ENCODE measurements around the gene ZP1. TPM values are rescaled to one million over a fixed set of nuclear protein-coding genes. Genes with fewer than 3 reads are reported as not detected.

The ZP1 gene
- total RNA-seq, 1 donor from 2014 or later = not detected

- no peaks in the 10 kb centered on the region for H3K27me3 ChIP-seq
- H3K9me3 ChIP-seq = no peaks in the 10 kb centered on the region
- no peak overlapping the region for H3K27ac ChIP-seq
- TF ChIP-seq CTCF (IDR thresholded peaks at IDR 0.05) = no peak
- H3K4me1 ChIP-seq = peaks cover 17% of the 10 kb centered on the region
- peaks cover 40% of the 10 kb centered on the region for H3K36me3 ChIP-seq
- ATAC-seq = no peak
- no peak for DNase-seq
- intact Hi-C loops (cut with DNase I) = no loop called here
- H3K4me3 ChIP-seq = no peak overlapping the region
Measured at GRCh38 chr11:60847896-60848295, 19.4 kb upstream of the ZP1 start.

DNA sequence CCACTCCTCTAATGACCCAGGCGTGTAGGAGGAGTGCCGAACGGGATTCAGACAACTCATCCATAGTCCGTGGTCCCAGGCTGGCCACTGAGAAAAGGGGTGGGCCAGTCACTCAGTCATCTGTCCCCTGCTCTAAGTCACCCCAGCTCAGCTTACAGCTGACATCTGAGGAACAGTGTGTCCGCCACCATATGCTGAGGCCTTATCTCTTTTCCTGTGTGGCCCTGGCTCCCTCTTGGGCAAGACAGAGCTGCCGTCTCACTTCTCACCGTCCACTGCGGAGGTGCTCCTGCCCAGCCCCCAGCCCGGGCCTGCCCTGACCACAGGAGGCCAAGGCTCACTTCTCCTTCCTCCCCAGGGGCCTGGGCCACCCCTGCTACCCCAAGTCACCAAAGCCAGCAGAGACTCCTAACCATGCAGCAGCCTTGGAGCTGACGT, 18.6 kb upstream of the ZP1 start:
- DNase-seq (no peak), ATAC-seq (no peak)
- H3K4me1 ChIP-seq = peaks cover 9% of the 10 kb centered on the region
- peaks cover 40% of the 10 kb centered on the region for H3K36me3 ChIP-seq
- intact Hi-C loops (cut with DNase I) = no loop called here
- H3K27me3 ChIP-seq = no peaks in the 10 kb centered on the region
- H3K9me3 ChIP-seq = no peaks in the 10 kb centered on the region
- no peak overlapping the region for H3K27ac ChIP-seq
- H3K4me3 ChIP-seq = no peak overlapping the region
- TF ChIP-seq CTCF (IDR thresholded peaks at IDR 0.05) = no peak

- Histone ChIP-seq H3K4me1 (no peaks in the 10 kb centered on the region), H3K27ac (no peak overlapping the region), H3K27me3 (no peaks in the 10 kb centered on the region), H3K9me3 (no peaks in the 10 kb centered on the region), H3K4me3 (no peak overlapping the region), H3K36me3 (peaks cover 40% of the 10 kb centered on the region)
- intact Hi-C loops (cut with DNase I) = no loop called here
- no peak for ATAC-seq
- DNase-seq = no peak
- no peak for TF ChIP-seq CTCF (IDR thresholded peaks at IDR 0.05)
Measured at GRCh38 chr11:60849641-60850520, 17.5 kb upstream of the ZP1 start.

GRCh38 chr11:60851327-60852104, 15.8 kb upstream of the ZP1 start:
- H3K9me3 ChIP-seq = no peaks in the 10 kb centered on the region
- no peak for TF ChIP-seq CTCF (IDR thresholded peaks at IDR 0.05)
- ATAC-seq = no peak
- no peaks in the 10 kb centered on the region for H3K4me1 ChIP-seq
- intact Hi-C loops (cut with DNase I) = no loop called here
- no peak overlapping the region for H3K4me3 ChIP-seq
- no peak overlapping the region for H3K27ac ChIP-seq
- no peaks in the 10 kb centered on the region for H3K27me3 ChIP-seq
- H3K36me3 ChIP-seq = peaks cover 40% of the 10 kb centered on the region
- DNase-seq = no peak

GRCh38 chr11:60852117-60852981, 15.0 kb upstream of the ZP1 start:
- H3K9me3 ChIP-seq = no peaks in the 10 kb centered on the region
- intact Hi-C loops (cut with DNase I) = no loop called here
- no peaks in the 10 kb centered on the region for H3K27me3 ChIP-seq
- ATAC-seq (no peak), DNase-seq (no peak)
- no peak for TF ChIP-seq CTCF (IDR thresholded peaks at IDR 0.05)
- H3K36me3 ChIP-seq = peaks cover 40% of the 10 kb centered on the region
- no peak overlapping the region for H3K27ac ChIP-seq
- no peaks in the 10 kb centered on the region for H3K4me1 ChIP-seq
- H3K4me3 ChIP-seq = no peak overlapping the region
